ELR (cell line): Measurements from ENCODE around the gene PLCXD3.

Experiments
- DNase-seq: peaks from one replicate; pipeline ENCODE4 v3.0.0-alpha.2; 2015; ENCODE audit warnings: low read depth

The PLCXD3 gene

GRCh38 chr5:41414598-41414997 is 95.8 kb downstream of the PLCXD3 start:
- peak; percentile 95 for DNase-seq

- DNase-seq, result no peak
Measured at GRCh38 chr5:41413074-41413473, 97.3 kb downstream of the PLCXD3 start.

- no peak for DNase-seq
Measured at GRCh38 chr5:41412496-41412895, 97.9 kb downstream of the PLCXD3 start.

- no peak for DNase-seq
Measured at GRCh38 chr5:41410737-41411136, 99.7 kb downstream of the PLCXD3 start.

DNA sequence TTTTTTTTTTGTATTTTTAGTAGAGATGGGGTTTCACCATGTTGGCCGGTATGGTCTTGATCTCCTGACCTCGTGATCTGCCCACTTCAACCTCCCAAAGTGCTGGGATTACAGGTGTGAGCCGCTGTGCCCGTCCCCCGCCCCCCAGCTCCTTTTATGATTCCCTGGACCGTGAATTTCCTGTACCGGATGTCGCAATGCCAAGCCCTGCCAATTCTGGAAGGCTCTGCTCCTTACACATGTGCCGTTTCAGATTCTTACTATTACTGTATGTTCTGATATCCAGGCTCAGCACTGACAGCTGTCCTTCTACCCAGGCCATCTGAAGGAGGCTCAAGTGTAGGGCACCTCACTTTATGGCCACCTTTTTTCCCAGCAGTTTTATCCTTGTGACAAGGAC is 100.1 kb downstream of the PLCXD3 start:
- DNase-seq, result no peak

GRCh38 chr5:41408676-41409443 is 101.5 kb downstream of the PLCXD3 start:
- peak; percentile 84 for DNase-seq

- DNase-seq, result no peak
Measured at GRCh38 chr5:41406936-41407335, 103.5 kb downstream of the PLCXD3 start.

GRCh38 chr5:41406424-41406823 is 104.0 kb downstream of the PLCXD3 start:
- DNase-seq, result no peak

GRCh38 chr5:41404757-41405156 is 105.6 kb downstream of the PLCXD3 start:
- no peak for DNase-seq

GRCh38 chr5:41403846-41404245 is 106.6 kb downstream of the PLCXD3 start:
- DNase-seq, result no peak

DNA sequence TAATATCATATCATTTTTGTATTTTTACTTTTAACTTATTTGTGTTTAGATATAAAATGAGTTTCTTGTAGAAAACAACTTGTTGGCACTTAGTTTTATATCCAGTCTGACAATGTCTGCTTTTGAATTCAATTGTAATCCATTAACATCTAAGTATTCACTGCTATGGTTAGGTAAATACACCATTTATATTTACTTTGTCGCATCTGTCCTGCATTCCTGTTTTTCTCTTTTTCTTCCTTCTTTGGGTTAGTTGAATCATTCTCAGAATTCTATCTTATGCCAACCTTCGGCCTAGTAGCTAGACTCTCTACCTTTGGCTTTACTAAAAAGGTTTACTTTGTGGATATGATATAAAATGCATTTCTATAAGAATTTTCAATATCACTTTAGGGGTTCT is 107.6 kb downstream of the PLCXD3 start:
- DNase-seq, result no peak

DNA sequence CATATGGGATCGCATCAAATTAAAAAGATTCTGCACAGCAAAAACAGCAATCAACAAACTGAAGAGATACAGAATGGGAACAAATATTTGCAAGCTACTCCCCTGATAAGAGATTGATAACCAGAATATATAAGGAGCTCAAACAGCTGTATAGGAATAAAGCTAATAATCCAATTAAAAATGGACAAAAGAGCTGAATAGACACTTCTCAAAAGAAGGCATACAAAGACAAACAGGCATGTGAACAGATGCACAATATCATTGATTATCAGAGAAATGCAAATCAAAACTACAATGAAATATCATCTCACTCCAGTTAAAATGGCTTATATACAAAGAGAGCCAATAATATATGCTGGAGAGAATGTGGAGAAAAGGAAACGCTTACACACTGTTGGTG is 110.6 kb downstream of the PLCXD3 start:
- DNase-seq, result no peak

- DNase-seq, result no peak
Measured at GRCh38 chr5:41392016-41392415, 118.4 kb downstream of the PLCXD3 start.

GRCh38 chr5:41374631-41375030 is 135.8 kb downstream of the PLCXD3 start:
- no peak for DNase-seq

- DNase-seq, result no peak
Measured at GRCh38 chr5:41373230-41373629, 137.2 kb downstream of the PLCXD3 start.

DNA sequence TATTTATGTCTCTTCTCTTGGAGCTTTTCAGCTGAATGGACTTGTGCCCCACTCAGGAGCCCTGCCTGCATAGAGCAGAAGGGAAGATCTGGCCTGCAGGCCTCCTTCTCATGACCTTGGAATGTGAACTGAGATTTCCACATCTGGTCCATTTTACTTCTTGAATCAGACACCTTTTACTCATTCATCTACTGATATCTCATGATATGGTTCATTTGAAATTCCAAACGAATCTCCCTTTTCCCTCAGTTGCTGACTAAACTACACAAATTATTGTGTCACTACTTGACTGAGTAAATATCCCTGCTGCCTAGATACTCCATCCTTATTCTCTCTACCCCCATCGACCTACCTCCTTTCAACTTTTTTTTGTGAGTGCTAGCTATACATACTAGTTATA is 138.7 kb downstream of the PLCXD3 start:
- peak; percentile 86 for DNase-seq

DNA sequence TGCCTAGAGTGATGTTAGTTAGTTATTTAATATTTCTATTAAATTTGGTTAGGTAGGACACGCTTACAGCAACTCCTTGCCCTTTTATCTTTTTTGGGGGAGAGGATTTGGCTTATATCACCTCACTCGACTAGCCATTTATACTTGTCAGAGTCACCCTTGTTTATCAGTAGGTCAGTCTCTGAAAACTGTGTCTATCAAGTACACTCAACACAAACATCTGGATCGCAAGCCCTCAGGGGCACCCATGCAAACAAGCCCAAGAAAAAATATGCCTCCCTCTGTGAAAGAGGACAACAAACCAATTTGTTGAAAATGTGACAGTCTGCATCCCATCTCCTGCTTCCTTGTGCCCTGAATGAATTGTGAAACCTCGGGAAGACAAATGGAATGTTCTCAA is 139.9 kb downstream of the PLCXD3 start:
- DNase-seq, result no peak

- no peak for DNase-seq
Measured at GRCh38 chr5:41369799-41370198, 140.6 kb downstream of the PLCXD3 start.

- peak; percentile 7 for DNase-seq
Measured at GRCh38 chr5:41368158-41368557, 142.2 kb downstream of the PLCXD3 start.

GRCh38 chr5:41365369-41365768 is 145.0 kb downstream of the PLCXD3 start:
- no peak for DNase-seq

GRCh38 chr5:41364346-41364745 is 146.1 kb downstream of the PLCXD3 start:
- no peak for DNase-seq

DNA sequence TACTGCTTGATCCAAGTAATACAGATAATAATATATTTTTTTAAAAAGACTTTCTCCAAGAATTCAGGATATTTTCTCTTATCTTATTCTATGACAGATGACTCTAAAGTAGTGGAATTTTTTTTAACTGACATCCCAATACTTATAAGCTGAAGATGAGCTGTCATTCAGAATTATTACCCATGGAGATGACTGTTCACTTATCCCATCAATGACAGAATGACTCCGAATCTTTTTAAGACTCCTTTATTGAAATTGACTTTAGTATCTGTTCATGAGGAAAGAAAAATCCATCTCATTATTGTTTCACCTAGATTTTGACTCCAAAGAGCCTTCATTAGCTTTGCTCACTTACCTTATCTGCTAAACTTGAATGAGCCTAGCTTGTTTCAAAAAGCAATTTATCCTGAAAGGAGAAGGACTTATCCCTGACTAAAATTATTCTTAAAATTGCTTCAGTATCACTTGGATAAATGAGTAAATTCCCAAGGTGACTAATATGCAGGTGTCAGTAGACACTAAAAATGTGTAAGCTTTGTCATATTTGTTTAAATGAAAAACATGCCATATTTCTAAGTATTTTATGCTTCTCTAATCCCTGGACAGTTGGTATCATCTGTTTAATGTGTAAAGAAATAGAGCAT is 146.9 kb downstream of the PLCXD3 start:
- DNase-seq, result no peak

DNA sequence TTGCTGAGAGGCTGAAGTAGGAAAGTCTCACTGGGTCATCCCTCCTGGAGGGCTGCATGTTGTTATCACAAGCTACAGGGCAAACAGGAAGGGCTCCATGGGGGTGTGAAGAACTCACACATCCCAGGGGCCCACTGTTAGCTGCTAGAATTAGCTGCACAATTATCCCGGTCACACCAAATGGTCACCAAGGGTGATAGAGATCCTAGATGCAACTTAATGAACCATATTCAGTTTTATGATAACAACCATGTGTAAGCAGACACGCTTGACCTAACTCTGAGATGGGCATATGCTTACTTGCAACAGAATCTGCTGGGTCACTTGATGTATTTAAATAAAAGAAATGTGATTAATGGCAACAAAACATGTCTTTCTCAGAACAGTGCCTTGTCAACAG is 153.6 kb downstream of the PLCXD3 start:
- DNase-seq, result no peak

DNA sequence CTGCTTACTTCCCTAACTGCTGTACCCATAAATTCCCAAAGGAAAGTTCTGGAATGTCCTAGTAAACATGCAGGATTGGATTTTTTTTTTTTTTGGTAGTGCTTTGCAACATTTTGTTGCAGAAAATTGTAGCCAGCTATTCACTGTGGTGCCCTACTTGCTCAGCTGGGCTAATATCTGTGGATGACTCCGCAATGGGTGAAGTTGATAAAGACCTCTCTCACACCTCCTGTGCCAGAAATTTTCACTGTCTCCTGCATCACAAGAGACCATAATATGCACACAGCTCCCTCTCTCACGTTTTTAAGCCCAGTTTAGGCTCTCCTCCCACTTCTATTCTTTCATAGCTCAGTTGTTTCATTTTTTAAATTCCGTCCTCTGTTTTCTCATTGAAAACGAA is 160.6 kb downstream of the PLCXD3 start:
- no peak for DNase-seq
